Activated naive CD4-positive, alpha-beta T cell treated with Interleukin-2 at 50 U/mL for 16 hours (primary cell): ENCODE data around the gene CHD5.
A peak's percentile ranks its signal among the peaks of the same experiment; 100 is the strongest.
"Not testable (repeated sequence)": the region's sequence is repeated elsewhere in the genome, so short reads cannot be mapped to it uniquely, and the experiment has no call there.

ENCODE experiments used
- DNase-seq: peaks from one replicate; pipeline ENCODE4 v3.0.0-alpha.2; 2020

Gene CHD5

GRCh38 chr1:6180268-6180706, at the start of gene CHD5:
Gene CHD5, minus strand, starts transcription at chr1:6180321. Its CDS starts 298 bp downstream, at chr1:6180023.
- no peak for DNase-seq

- no peak for DNase-seq
Observed at GRCh38 chr1:6225651-6226050, 45.5 kb upstream of the CHD5 start.

GRCh38 chr1:6224718-6225117, 44.6 kb upstream of the CHD5 start:
- no peak for DNase-seq

GRCh38 chr1:6223617-6224016, 43.5 kb upstream of the CHD5 start:
- no peak for DNase-seq

- DNase-seq: no peak
Observed at GRCh38 chr1:6222636-6223035, 42.5 kb upstream of the CHD5 start.

- DNase-seq: no peak
Observed at GRCh38 chr1:6221210-6221784, 41.2 kb upstream of the CHD5 start.

- no peak for DNase-seq
Observed at GRCh38 chr1:6220236-6220635, 40.1 kb upstream of the CHD5 start.

GRCh38 chr1:6219641-6220040, 39.5 kb upstream of the CHD5 start:
- DNase-seq: not testable (repeated sequence)

GRCh38 chr1:6218375-6219164, 38.4 kb upstream of the CHD5 start:
- no peak for DNase-seq

DNA sequence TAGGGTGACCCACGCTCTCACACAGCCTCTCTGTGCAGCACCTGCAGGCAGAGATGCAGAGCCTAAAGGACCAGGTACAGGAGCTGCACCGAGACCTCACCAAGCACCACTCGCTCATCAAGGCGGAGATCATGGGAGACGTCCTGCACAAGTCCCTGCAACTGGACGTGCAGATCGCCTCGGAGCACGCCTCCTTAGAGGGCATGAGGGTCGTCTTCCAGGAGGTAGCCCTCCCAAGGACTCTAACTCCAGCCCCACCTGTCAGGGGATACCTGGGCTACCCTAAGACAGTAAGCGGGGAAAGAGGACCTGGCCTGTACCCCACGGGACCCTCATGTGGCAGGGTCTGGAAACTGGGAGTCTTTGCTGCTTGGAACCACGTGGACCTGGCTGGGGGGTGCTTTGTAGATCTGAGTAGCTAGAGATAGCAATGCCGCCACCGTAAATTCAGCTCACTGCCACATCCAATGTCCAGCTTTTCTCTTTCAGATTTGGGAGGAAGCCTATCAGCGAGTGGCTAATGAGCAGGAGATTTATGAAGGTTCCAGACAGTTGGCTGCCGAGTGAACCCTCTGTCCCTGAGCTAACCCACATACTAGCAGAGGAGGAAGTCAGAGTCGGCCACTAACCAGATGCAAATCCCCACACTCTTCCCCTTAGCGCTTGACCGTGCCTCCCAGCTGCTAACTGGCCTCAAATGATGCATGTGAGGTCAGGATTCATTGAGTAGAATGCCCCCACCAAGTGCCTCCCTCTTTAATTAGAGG, 32.3 kb upstream of the CHD5 start:
- no peak for DNase-seq

DNA sequence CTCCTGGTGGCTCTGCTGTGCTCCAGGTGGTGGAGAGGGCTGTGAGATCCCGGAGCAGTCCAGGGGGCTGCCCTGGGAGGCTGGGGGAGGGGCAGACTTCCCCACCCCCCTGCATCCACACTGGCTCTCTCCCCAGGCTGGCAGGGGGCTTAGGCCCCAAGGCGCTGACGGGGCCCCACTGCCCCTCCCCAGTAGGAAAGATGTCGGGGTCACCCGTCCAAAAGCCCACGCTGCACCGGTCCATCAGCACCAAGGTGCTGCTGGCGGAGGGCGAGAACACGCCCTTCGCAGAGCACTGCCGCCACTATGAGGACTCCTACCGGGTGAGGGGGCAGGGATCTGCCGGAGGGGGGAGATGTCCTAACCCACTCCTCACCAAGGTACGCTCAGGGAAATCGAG, 31.6 kb upstream of the CHD5 start:
- DNase-seq: no peak

- no peak for DNase-seq
Observed at GRCh38 chr1:6210591-6211355, 30.7 kb upstream of the CHD5 start.

- DNase-seq: peak; percentile 28
Observed at GRCh38 chr1:6209661-6210580, 29.8 kb upstream of the CHD5 start.

- peak; percentile 29 for DNase-seq
Observed at GRCh38 chr1:6208723-6209660, 28.9 kb upstream of the CHD5 start.

GRCh38 chr1:6207921-6208320, 27.8 kb upstream of the CHD5 start:
- no peak for DNase-seq

DNA sequence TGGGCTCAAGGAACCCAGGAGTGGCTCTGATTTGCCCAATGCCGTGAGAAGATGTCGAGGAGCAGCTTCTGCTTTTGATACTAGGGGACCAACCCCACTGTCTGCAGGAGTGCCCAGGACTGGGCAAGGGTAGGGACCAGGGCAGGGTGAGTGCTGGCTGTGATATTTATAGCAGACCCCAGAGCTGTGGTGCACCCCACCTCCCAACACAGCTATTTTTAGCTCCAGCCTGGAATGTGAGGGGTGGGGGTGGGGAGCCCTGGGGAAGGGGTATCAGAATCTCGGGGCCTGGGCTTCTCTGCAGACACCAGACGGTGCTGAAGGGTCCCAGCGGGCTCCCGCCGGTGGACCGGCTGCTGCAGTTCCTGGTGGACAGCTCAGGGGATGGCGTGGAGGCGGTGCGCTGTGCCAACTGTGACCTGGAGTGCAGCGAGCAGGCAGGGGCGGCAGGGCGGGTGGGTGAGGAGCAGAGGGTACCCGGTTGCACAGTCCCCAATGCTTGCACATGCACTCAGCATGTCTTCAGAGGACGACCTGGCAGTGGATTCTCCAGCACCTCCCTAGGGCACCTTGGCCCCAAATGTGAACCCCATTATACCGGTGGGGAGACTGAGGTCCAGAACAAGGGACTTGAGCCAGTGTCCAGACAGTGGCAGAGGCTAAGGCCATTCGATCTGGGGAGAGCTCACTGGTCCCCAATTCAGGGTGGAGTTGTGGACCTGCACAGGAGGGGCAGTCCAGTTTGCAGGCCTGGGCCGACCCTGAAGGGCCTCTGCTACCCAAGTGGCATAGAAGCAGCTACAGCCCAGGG, 27.2 kb upstream of the CHD5 start:
- DNase-seq: no peak

- no peak for DNase-seq
Observed at GRCh38 chr1:6206520-6206855, 26.4 kb upstream of the CHD5 start.

DNA sequence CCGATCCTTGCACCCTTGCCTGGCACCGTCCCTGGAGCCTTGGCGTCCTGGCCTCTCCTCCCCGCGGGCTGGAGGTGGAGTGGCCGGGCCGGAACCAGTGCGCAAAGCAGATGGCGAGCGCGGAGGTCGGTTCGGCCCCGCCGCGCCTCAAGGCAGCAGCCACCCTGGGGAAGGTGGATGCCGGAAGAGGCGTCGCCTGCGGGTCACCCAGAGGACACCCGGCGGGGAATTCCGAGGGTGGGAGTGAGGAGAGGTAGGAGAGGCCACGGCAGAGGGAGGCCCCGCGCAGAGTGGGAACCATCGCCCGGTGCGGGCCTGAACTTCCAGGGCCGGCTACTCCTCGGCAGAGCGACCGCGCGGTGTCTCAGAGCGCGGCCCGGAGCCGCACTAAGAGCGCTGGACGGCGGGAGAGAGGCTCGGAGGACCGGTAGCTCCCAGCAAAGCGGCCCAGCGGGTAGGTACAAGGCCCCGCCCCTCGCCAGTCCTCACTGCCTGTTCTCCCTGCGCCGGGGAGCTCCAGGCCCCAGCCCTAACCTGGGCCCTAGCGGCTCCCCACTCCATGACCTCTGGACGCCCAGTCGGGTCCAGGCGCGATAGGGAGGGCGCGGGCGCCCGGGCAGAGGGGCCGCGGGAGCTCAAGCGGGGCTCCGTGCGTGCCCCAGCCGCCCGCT, 25.9 kb upstream of the CHD5 start, which contains the start of gene RNF207:
Gene RNF207 (plus strand): TSS at position 271 of the 671 bp plus-strand sequence. CDS start 417 bp downstream, outside the sequence.
- DNase-seq: peak; percentile 84

- no peak for DNase-seq
Observed at GRCh38 chr1:6202256-6202655, 22.1 kb upstream of the CHD5 start.
